Skeletal muscle satellite cell (primary cell): ENCODE measurements around the gene SHROOM3.
A peak's percentile ranks its signal among the peaks of the same experiment; 100 is the strongest.

Experiments used
- H3K27me3 ChIP-seq: 2 replicates; pipeline ENCODE4 v1.7.0; 2013; ENCODE audit warnings: low read length; ENCODE audit not compliant: control insufficient read depth, insufficient read depth
- H3K36me3 ChIP-seq: 2 replicates; pipeline ENCODE4 v1.7.0; 2013; ENCODE audit warnings: mild to moderate bottlenecking, control low read depth, low read length; ENCODE audit not compliant: insufficient read depth
- H3K4me1 ChIP-seq: 2 replicates; pipeline ENCODE4 v1.7.0; 2013; ENCODE audit warnings: low read length; ENCODE audit not compliant: control insufficient read depth, insufficient read depth
- H3K4me2 ChIP-seq: 2 replicates; pipeline ENCODE4 v1.7.0; 2013; ENCODE audit warnings: mild to moderate bottlenecking, low read length
- H3K4me3 ChIP-seq: 2 replicates; pipeline ENCODE4 v1.7.0; 2013; ENCODE audit warnings: low read length
- H3K9ac ChIP-seq: 2 replicates; pipeline ENCODE4 v1.7.0; 2013; ENCODE audit warnings: mild to moderate bottlenecking, low read depth, low read length, moderate library complexity
- H3K9me3 ChIP-seq: replicated peaks from 2 replicates; pipeline ENCODE4 v1.7.0; 2013; ENCODE audit warnings: mild to moderate bottlenecking, control low read depth, low read length

Gene SHROOM3

DNA sequence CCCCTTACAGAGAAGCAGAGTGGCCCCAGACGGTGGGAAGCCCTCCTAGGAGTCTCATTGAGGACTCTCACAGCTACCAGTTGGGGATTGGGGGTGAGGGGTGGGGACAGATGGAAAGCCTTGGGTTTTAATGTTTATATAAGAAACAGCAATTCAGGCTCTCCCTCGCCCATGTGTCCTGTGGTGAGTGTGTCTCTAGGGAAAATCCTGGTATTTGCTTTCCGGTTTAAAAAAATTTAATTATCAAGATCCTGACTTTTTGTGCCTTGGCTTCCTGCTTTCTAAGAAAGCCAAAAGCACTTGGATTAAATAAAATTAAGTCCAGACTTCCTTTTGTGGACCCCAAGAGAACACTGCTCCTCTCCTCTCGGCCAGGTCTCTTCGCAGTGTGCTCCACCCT lies 369.1 kb downstream of the SHROOM3 start:
- Histone ChIP-seq H3K36me3 (no peaks in the 10 kb centered on the region), H3K9ac (no peak overlapping the region), H3K27me3 (no peaks in the 10 kb centered on the region), H3K4me2 (no peak overlapping the region), H3K4me3 (no peak overlapping the region), H3K4me1 (peaks cover 5% of the 10 kb centered on the region), H3K9me3 (peaks cover 7% of the 10 kb centered on the region)

DNA sequence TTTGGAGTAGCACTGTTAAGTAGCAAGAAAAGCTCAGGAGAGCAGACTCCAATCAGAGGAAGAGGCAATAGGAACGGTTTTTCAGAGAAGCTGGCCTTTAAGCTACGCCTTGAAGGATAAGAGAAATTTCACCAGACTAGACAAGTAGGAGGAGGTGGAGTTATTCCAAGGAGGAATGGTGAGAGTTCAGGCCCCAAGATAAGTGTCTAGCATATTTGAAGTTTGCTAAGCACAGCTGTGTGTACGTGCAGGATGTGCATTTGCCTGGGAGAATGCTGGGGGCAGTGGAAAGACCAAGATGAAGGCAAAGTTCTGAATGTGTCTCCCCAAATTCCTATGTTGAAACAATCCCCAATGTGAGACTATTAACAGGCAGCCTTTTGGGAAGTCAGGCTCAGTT lies 371.3 kb downstream of the SHROOM3 start:
- H3K27me3 ChIP-seq, result no peaks in the 10 kb centered on the region
- no peak overlapping the region for H3K4me2 ChIP-seq
- no peak overlapping the region for H3K4me3 ChIP-seq
- H3K4me1 ChIP-seq, result peaks cover 6% of the 10 kb centered on the region
- no peaks in the 10 kb centered on the region for H3K36me3 ChIP-seq
- no peak overlapping the region for H3K9ac ChIP-seq
- H3K9me3 ChIP-seq, result peaks cover 7% of the 10 kb centered on the region

DNA sequence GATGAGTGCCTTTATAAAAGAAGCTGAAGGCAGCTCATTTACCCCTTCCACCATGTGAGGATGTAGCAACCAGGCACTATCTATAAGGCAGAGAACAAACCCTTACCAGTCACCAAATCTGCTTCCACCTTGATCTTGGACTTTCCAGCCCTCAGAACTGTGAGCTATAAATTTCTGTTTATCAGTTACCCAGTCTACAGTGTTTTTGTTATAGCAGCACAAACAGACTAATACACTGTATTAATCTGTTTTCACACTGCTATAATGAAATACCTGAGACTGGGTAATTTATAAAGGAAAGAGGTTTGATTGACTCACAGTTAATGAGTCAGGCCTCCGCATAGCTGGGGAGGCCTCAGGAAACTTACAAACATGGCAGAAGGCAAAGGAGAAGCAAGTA lies 371.7 kb downstream of the SHROOM3 start:
- no peaks in the 10 kb centered on the region for H3K27me3 ChIP-seq
- H3K9me3 ChIP-seq, result peaks cover 7% of the 10 kb centered on the region
- no peak overlapping the region for H3K4me2 ChIP-seq
- H3K4me3 ChIP-seq, result no peak overlapping the region
- peaks cover 10% of the 10 kb centered on the region for H3K4me1 ChIP-seq
- H3K9ac ChIP-seq, result no peak overlapping the region
- H3K36me3 ChIP-seq, result no peaks in the 10 kb centered on the region

DNA sequence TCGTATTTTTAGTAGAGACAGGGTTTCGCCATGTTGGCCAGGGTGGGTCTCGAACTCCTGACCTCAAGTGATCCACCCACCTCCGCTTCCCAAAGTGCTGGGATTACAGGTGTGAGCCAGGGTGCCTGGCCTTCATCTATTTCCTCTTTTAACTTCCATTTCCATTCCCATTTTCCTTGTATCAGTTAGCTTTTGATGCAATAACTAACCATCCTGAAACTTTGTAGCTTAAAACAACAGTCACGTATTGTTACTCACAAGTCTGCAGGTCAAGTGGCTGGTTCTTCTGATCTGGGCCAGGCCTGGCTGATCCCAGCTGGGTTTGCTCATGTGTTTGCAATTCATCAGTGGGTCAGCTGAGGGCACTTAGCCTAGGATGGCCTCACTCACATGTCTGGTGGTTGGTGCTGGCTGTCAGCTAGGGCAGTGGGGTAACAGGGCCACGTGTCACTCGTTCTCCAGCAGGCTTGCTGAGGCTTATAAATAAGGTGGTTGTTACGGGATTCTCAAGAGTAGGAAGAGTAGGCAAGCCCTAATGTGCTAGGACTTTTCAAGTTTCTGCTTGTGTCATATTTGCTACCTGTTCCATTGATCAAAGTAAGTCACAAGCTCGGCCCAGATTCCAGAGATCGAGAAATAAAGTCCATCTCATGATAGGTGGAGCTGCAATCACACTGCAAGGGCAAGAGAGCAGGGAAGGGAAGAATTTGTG lies 374.7 kb downstream of the SHROOM3 start:
- Histone ChIP-seq H3K4me2 (no peak overlapping the region), H3K4me3 (no peak overlapping the region), H3K4me1 (peaks cover 9% of the 10 kb centered on the region), H3K9me3 (peaks cover 7% of the 10 kb centered on the region), H3K9ac (no peak overlapping the region), H3K36me3 (no peaks in the 10 kb centered on the region), H3K27me3 (no peaks in the 10 kb centered on the region)

DNA sequence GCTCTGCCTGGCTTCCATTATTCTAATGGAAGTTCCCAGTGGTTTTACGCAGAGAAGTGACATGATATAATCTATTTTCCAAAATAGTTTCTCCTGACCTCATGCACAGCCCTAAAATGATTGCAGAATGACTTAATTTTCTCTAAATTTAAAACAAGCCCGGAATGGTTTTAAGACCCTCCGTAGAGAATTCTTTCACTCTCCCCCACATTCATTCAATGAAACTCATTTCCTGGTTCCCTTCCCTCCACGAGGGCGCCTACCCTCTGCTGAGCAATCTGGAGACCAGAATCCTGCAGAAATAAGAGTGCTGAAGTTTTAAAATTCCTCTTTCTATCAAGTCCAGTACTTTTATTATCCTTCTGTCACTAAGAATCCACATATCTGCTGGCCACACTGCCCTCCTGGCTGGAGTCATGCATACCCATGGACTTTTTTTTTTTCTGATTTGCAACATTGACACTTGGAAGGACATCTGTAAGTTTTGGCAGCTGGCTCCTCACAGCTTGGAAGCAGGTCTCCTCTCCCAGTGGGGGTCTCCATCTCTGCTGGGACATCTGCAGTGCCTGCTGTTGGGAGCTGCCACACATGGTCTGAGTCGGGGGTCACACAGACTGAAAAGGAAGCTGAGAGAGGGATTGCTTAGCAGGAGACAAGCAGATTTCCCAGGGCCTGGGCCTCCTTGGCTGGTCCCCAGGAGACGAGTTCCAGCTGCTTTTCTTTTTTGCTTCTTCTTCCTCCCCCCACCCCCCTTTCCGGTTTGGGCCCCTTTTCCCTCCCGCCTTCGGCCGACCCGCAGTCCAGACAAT lies 376.8 kb downstream of the SHROOM3 start:
- Histone ChIP-seq H3K9ac (no peak overlapping the region), H3K27me3 (no peaks in the 10 kb centered on the region), H3K4me1 (peaks cover 9% of the 10 kb centered on the region), H3K4me2 (no peak overlapping the region), H3K4me3 (no peak overlapping the region), H3K9me3 (peaks cover 7% of the 10 kb centered on the region), H3K36me3 (no peaks in the 10 kb centered on the region)

DNA sequence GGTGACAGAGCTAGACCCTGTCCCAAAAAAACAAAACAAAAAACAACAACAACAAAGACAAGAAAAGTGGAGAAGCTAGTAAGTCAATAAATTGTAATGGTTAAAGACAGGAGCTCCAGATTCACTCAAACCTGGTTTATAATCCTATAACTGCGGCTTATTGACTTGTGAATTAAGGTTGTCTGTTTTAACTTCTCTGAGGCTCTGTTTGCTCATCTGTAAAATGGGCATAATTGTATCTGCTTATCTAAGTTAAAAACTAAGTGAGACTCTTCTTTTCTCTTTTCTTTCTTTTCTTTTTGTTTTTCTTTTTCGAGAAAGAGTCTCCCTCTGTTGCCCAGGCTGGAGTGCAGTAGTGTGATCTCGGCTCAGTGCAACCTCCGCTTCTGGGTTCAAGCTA lies 378.0 kb downstream of the SHROOM3 start:
- H3K9ac ChIP-seq, result no peak overlapping the region
- no peaks in the 10 kb centered on the region for H3K27me3 ChIP-seq
- H3K36me3 ChIP-seq, result no peaks in the 10 kb centered on the region
- H3K4me1 ChIP-seq, result peaks cover 9% of the 10 kb centered on the region
- no peak overlapping the region for H3K4me3 ChIP-seq
- H3K9me3 ChIP-seq, result peaks cover 7% of the 10 kb centered on the region
- H3K4me2 ChIP-seq, result no peak overlapping the region

DNA sequence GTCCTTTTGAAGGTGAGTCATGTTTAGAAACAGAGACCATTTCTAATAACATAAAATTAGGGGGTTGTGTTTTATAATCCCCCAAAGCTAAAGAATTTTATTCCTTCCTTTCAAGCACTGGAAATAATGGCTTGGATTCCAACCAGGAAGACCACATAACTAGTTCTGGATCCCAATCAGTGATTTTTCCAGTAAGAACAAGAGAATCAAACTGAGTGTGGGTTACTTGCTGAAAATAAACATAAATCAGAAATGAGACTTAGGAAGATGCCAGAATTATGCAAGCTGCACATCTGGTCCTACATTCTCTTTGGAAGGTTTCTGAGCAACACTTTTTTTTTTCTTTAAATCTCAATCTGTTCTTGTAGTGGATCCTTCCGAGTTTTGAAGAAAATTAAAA lies 386.6 kb downstream of the SHROOM3 start:
- H3K4me2 ChIP-seq, result no peak overlapping the region
- H3K27me3 ChIP-seq, result no peaks in the 10 kb centered on the region
- H3K9ac ChIP-seq, result no peak overlapping the region
- no peaks in the 10 kb centered on the region for H3K9me3 ChIP-seq
- H3K4me3 ChIP-seq, result no peak overlapping the region
- H3K4me1 ChIP-seq, result no peaks in the 10 kb centered on the region
- H3K36me3 ChIP-seq, result no peaks in the 10 kb centered on the region

DNA sequence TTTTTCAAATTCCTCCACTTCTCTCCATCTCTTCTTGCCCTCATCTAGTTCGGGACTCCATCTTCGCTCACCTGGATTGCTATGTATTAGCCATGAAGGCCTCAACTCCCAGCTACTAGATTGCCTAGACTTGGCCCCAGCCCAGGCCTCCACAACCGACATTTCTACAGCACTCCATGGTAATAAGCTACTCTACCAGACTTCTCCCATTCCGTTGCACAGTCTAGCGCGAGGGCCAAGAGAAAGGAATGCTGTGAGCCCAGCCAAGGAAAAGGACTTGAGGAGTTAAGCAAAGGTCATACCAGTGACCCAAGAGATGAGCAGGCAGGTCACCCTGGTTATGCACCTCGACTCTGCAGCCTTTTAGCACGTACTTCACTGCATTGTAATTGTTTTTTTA lies 387.3 kb downstream of the SHROOM3 start:
- no peak overlapping the region for H3K4me2 ChIP-seq
- no peaks in the 10 kb centered on the region for H3K27me3 ChIP-seq
- H3K9ac ChIP-seq, result no peak overlapping the region
- H3K4me1 ChIP-seq, result no peaks in the 10 kb centered on the region
- no peaks in the 10 kb centered on the region for H3K9me3 ChIP-seq
- H3K4me3 ChIP-seq, result no peak overlapping the region
- H3K36me3 ChIP-seq, result no peaks in the 10 kb centered on the region

DNA sequence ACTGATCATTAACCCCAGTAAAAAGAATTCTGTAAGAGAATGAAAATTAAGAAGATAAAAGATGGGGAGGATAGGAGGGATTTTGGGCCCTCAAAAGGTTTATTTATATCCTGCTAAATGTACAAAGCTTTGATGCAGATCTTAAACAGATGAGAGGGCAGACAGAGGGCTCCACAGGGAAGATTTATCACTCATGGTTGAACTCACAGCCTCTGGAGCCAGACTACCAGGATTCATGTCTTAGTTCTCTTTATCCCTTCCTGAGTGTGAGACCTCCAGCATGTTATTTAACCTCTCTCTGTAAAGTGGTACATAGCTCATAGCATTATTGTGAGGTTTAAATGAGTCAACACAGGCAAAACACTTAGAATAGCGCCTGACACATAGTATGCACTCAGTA lies 388.5 kb downstream of the SHROOM3 start:
- Histone ChIP-seq H3K9me3 (no peaks in the 10 kb centered on the region), H3K4me3 (no peak overlapping the region), H3K4me1 (no peaks in the 10 kb centered on the region), H3K27me3 (no peaks in the 10 kb centered on the region), H3K9ac (no peak overlapping the region), H3K36me3 (no peaks in the 10 kb centered on the region), H3K4me2 (no peak overlapping the region)

DNA sequence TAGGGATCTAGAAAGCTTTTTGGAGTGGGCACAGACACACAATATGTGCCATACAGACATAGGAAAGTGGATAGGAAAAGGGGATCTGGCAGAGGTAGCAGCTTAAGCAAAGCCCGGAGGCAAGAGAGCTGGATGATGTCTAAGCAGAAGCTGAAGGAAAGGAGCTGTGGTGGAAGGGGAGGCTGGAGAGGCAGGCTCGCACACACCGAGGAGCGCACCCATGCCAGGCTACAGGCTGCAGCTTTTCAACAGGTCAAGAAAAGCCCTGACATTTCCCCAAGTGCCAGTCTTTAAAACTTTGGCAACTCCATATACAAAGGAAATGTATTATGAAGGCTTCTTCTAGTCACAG lies 395.6 kb downstream of the SHROOM3 start:
- peak overlapping the region; percentile 34 for H3K9ac ChIP-seq
- H3K36me3 ChIP-seq, result no peaks in the 10 kb centered on the region
- peaks cover 11% of the 10 kb centered on the region for H3K4me1 ChIP-seq
- H3K4me2 ChIP-seq, result peak overlapping the region; percentile 54
- H3K4me3 ChIP-seq, result no peak overlapping the region
- H3K9me3 ChIP-seq, result no peaks in the 10 kb centered on the region
- H3K27me3 ChIP-seq, result no peaks in the 10 kb centered on the region

DNA sequence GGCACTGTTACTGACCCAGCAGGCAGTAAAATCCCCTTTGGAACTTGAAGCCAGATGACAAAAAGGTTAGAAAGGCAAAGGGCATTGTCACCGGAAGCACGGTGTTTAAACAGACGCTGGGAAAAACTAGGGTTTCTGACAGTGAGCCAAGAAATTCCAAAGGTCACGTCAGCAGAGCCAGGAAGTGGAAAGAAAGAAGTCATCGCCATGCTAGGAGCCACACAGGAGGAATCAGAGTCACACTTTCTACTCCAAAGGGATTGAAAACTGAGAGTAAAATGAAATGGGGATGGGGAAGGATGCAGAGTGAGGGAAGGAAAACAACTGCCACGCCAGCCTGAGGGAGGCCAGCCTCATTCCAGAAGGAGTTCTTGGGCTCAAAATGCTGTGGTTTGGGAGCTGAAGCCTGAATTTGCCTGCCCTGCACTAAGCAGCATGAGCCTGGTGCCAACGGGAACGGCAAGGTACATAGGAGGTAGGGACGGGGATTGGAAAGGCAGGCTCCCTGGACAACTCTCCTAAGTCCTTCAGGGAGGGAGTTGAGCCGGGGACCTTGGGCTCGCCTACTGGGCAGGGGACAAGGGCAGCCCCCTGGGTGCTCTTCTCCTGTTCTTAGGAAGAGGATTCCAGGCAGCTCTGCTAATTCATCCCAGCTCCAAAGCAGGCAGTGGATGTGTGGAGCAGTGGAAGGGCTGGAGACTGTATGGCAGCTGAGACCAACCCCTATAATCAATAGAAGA lies 396.1 kb downstream of the SHROOM3 start:
- H3K4me3 ChIP-seq, result no peak overlapping the region
- peak overlapping the region; percentile 34 for H3K9ac ChIP-seq
- no peaks in the 10 kb centered on the region for H3K27me3 ChIP-seq
- no peaks in the 10 kb centered on the region for H3K36me3 ChIP-seq
- no peaks in the 10 kb centered on the region for H3K9me3 ChIP-seq
- H3K4me1 ChIP-seq, result peaks cover 11% of the 10 kb centered on the region
- H3K4me2 ChIP-seq, result peak overlapping the region; percentile 54
